Neural cell (in vitro differentiated cells): ENCODE results near the gene PTPRK. TPM values are rescaled to one million over a fixed set of nuclear protein-coding genes. Genes with fewer than 3 reads are reported as not detected.
"Not testable (repeated sequence)": the region's sequence is repeated elsewhere in the genome, so short reads cannot be mapped to it uniquely, and the experiment has no call there.

Experiments used
- H2AFZ ChIP-seq: fragments of 200-600, 300-800 bp; sonication (generic), shearing (Covaris generic); 2 replicates; pipeline ENCODE4 v1.6.0; 2014; ENCODE audit warnings: low read depth, mild to moderate bottlenecking, antibody characterized with exemption, low read length, moderate library complexity
- H3F3A ChIP-seq: fragments of 200-600 bp; shearing (Covaris generic); 2 replicates; pipeline ENCODE4 v1.6.1; 2016; ENCODE audit warnings: mild to moderate bottlenecking, moderate library complexity, mixed read lengths, antibody characterized with exemption, low read length; ENCODE audit not compliant: insufficient read depth, poor library complexity, severe bottlenecking
- H3K27ac ChIP-seq: fragments of 200-600, 300-800 bp; sonication (generic), shearing (Covaris generic); 2 replicates; pipeline ENCODE4 v1.5.1; 2014; ENCODE audit warnings: mild to moderate bottlenecking, low read length, moderate library complexity
- H3K27me3 ChIP-seq: fragments of 300-800, 200-600 bp; sonication (generic), shearing (Covaris generic); 2 replicates; pipeline ENCODE4 v1.6.0; 2014; ENCODE audit warnings: mild to moderate bottlenecking, low read depth, low read length, moderate library complexity; ENCODE audit not compliant: insufficient read depth
- H3K36me3 ChIP-seq: fragments of 300-800, 200-600 bp; sonication (generic), shearing (Covaris generic); 2 replicates; pipeline ENCODE4 v1.5.1; 2014; ENCODE audit warnings: mild to moderate bottlenecking, antibody characterized with exemption, low read length, moderate library complexity; ENCODE audit not compliant: insufficient read depth
- H3K4me2 ChIP-seq: fragments of 300-800, 200-600 bp; sonication (generic), shearing (Covaris generic); 2 replicates; pipeline ENCODE4 v1.6.0; 2014; ENCODE audit warnings: mild to moderate bottlenecking, low read length
- H3K4me3 ChIP-seq: fragments of 300-800, 200-600 bp; sonication (generic), shearing (Covaris generic); 2 replicates; pipeline ENCODE4 v1.5.1; 2014; ENCODE audit warnings: mild to moderate bottlenecking, low read length, moderate library complexity
- H3K79me2 ChIP-seq: fragments of 200-600 bp; shearing (Covaris generic); replicated peaks from 2 replicates; pipeline ENCODE4 v1.6.0; 2014; ENCODE audit warnings: mild to moderate bottlenecking, low read length, moderate library complexity; ENCODE audit not compliant: insufficient read depth
- H3K9ac ChIP-seq: fragments of 300-800, 200-600 bp; sonication (generic), shearing (Covaris generic); 2 replicates; pipeline ENCODE4 v1.6.1; 2016; ENCODE audit warnings: mild to moderate bottlenecking, low read length, mixed read lengths
- H3K9me2 ChIP-seq: fragments of 200-600 bp; shearing (Covaris generic); 2 replicates; pipeline ENCODE4 v1.6.1; 2016; ENCODE audit warnings: mild to moderate bottlenecking, low read length, mixed read lengths; ENCODE audit not compliant: insufficient read depth
- H3K9me3 ChIP-seq: fragments of 200-600, 300-800 bp; sonication (generic), shearing (Covaris generic); 2 replicates; pipeline ENCODE4 v1.6.1; 2016; ENCODE audit warnings: mild to moderate bottlenecking, mixed run types, low read length, moderate library complexity, mixed read lengths
- H4K20me1 ChIP-seq: fragments of 200-600 bp; shearing (Covaris generic); 2 replicates; pipeline ENCODE4 v1.6.1; 2016; ENCODE audit warnings: mild to moderate bottlenecking, mixed run types; ENCODE audit not compliant: insufficient read depth
- EP300 ChIP-seq: fragments of 450-650 bp; conservative IDR thresholded peaks from 2 replicates; pipeline ENCODE4 v1.6.1; 2014; ENCODE audit warnings: antibody characterized with exemption, mild to moderate bottlenecking, moderate library complexity; ENCODE audit not compliant: poor library complexity, severe bottlenecking
- EZH2 ChIP-seq: fragments of 200-600, 300-800 bp; shearing (Covaris generic), sonication (generic); IDR thresholded peaks from 2 replicates; pipeline ENCODE4 v1.6.1; 2014; ENCODE audit warnings: antibody characterized with exemption, low read length, borderline replicate concordance, mild to moderate bottlenecking; ENCODE audit not compliant: insufficient read depth, poor library complexity, severe bottlenecking
- MXI1 ChIP-seq: fragments of 450-650 bp; conservative IDR thresholded peaks from 2 replicates; pipeline ENCODE4 v1.6.1; 2014; ENCODE audit warnings: antibody characterized with exemption, mild to moderate bottlenecking; ENCODE audit not compliant: poor library complexity, severe bottlenecking
- POLR2AphosphoS5 ChIP-seq: IDR thresholded peaks from 2 replicates; pipeline ENCODE4 v1.6.1; 2012
- RAD21 ChIP-seq: fragments of 450-650 bp; conservative IDR thresholded peaks from 2 replicates; pipeline ENCODE4 v1.6.1; 2014; ENCODE audit warnings: antibody characterized with exemption, mild to moderate bottlenecking, moderate library complexity
- SMC3 ChIP-seq: fragments of 450-650 bp; conservative IDR thresholded peaks from 2 replicates; pipeline ENCODE4 v1.6.1; 2014; ENCODE audit warnings: antibody characterized with exemption, mild to moderate bottlenecking, moderate library complexity; ENCODE audit not compliant: poor library complexity
- TAF1 ChIP-seq: IDR thresholded peaks from 2 replicates; pipeline ENCODE4 v1.6.1; 2012; ENCODE audit warnings: low read depth
- polyA plus RNA-seq: library from polyadenylated mRNA; depleted of rRNA; stranded (reverse); fragments of >200 nt; gene quantifications from 2 replicates; pipeline ENCODE4 v1.2.3, GENCODE V29; 2014
- TF ChIP-seq, protein P1 (sequence below): fragments of 450-650 bp; IDR thresholded peaks from 2 replicates; pipeline ENCODE4 v1.5.1; 2014; ENCODE audit warnings: antibody characterized with exemption, mild to moderate bottlenecking, moderate library complexity; ENCODE audit not compliant: poor library complexity, severe bottlenecking
- TF ChIP-seq, protein P2 (sequence below): IDR thresholded peaks from 2 replicates; pipeline ENCODE4 v1.6.1; 2012; ENCODE audit warnings: borderline replicate concordance

The PTPRK gene
- polyA plus RNA-seq, 1 donor from 2014 or later, result 10.4 TPM

DNA sequence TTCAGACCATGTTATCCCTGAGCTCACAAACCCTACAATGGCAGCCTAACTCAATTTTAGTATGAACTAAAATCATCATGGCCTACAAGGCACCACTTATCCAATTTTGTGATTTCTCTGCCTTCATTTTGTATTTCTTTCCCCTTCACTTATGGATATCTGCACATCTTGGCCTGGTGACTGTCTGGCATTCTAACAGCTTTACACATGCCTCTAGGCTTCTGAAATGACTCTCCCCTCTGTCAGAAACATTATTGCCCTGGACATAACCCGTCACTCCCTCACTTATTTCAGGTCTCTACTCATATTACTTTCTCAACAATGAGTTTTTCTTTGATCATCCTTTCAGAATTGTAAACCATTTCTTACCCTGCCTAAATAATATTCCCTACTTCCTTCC, 530.3 kb downstream of the PTPRK start:
- no peaks in the 10 kb centered on the region for H3K9me2 ChIP-seq
- no peaks in the 10 kb centered on the region for H4K20me1 ChIP-seq
- TF ChIP-seq RAD21 (no peak), MXI1 (no peak)
- no peak overlapping the region for H3K4me3 ChIP-seq
- no peaks in the 10 kb centered on the region for H3K79me2 ChIP-seq
- no peaks in the 10 kb centered on the region for H3K27me3 ChIP-seq
- H2AFZ ChIP-seq, result no peak overlapping the region
- no peak overlapping the region for H3K9ac ChIP-seq
- H3K4me2 ChIP-seq, result no peak overlapping the region
- no peaks in the 10 kb centered on the region for H3K36me3 ChIP-seq
- no peaks in the 10 kb centered on the region for H3K9me3 ChIP-seq
- no peak overlapping the region for H3K27ac ChIP-seq
- no peaks in the 10 kb centered on the region for H3F3A ChIP-seq

DNA sequence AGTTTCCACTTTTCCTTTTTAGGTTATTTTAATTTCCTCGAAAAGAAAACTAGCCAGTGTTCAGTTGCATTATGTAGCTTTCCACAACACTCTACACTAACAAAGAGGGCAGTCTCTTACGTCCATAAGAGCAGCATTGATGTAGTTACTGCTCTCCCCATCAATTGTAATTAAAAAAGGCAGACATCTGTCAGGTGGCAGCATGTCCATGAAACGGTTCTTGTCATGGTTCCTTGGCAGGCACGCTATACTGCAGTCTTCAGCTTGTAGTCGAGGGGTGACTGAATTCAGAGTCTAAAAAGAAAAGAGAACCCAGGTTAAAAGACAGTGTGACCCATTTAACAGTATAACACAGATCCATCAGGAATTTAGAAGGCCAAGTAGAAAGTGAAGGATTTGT, 539.4 kb downstream of the PTPRK start:
- Histone ChIP-seq H2AFZ (no peak overlapping the region), H3K4me2 (no peak overlapping the region), H3K9me3 (no peaks in the 10 kb centered on the region), H3K27me3 (no peaks in the 10 kb centered on the region), H3K36me3 (no peaks in the 10 kb centered on the region), H3K79me2 (no peaks in the 10 kb centered on the region), H3K27ac (no peak overlapping the region), H3K9ac (no peak overlapping the region), H3K4me3 (no peak overlapping the region), H3K9me2 (no peaks in the 10 kb centered on the region), H4K20me1 (no peaks in the 10 kb centered on the region), H3F3A (no peaks in the 10 kb centered on the region)
- TF ChIP-seq RAD21 (no peak), MXI1 (no peak), EZH2 (no peak), TAF1 (no peak), SMC3 (no peak), EP300 (no peak), POLR2AphosphoS5 (no peak)
- TF ChIP-seq, protein P1, sequence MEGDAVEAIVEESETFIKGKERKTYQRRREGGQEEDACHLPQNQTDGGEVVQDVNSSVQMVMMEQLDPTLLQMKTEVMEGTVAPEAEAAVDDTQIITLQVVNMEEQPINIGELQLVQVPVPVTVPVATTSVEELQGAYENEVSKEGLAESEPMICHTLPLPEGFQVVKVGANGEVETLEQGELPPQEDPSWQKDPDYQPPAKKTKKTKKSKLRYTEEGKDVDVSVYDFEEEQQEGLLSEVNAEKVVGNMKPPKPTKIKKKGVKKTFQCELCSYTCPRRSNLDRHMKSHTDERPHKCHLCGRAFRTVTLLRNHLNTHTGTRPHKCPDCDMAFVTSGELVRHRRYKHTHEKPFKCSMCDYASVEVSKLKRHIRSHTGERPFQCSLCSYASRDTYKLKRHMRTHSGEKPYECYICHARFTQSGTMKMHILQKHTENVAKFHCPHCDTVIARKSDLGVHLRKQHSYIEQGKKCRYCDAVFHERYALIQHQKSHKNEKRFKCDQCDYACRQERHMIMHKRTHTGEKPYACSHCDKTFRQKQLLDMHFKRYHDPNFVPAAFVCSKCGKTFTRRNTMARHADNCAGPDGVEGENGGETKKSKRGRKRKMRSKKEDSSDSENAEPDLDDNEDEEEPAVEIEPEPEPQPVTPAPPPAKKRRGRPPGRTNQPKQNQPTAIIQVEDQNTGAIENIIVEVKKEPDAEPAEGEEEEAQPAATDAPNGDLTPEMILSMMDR, result no peak
- TF ChIP-seq, protein P2, sequence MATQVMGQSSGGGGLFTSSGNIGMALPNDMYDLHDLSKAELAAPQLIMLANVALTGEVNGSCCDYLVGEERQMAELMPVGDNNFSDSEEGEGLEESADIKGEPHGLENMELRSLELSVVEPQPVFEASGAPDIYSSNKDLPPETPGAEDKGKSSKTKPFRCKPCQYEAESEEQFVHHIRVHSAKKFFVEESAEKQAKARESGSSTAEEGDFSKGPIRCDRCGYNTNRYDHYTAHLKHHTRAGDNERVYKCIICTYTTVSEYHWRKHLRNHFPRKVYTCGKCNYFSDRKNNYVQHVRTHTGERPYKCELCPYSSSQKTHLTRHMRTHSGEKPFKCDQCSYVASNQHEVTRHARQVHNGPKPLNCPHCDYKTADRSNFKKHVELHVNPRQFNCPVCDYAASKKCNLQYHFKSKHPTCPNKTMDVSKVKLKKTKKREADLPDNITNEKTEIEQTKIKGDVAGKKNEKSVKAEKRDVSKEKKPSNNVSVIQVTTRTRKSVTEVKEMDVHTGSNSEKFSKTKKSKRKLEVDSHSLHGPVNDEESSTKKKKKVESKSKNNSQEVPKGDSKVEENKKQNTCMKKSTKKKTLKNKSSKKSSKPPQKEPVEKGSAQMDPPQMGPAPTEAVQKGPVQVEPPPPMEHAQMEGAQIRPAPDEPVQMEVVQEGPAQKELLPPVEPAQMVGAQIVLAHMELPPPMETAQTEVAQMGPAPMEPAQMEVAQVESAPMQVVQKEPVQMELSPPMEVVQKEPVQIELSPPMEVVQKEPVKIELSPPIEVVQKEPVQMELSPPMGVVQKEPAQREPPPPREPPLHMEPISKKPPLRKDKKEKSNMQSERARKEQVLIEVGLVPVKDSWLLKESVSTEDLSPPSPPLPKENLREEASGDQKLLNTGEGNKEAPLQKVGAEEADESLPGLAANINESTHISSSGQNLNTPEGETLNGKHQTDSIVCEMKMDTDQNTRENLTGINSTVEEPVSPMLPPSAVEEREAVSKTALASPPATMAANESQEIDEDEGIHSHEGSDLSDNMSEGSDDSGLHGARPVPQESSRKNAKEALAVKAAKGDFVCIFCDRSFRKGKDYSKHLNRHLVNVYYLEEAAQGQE, result no peak

DNA sequence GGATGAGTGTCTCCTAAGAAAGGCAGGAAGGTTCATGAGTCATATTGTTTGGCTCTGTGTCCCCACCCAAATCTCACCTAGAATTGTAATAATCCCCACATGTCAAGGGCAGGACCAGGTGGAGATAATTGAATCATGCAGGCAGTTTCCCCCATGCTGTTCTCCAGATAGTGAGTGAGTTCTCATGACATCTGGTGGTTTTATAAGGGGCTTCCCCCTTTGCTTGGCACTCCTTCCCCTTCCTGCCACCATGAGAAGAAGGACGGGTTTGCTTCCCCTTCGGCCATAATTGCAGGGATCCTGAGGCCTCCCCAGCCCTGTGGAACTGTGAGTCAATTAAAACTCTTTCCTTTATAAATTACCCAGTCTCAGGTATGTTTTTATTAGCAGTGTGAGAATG, 542.2 kb downstream of the PTPRK start:
- not testable (repeated sequence) for H3K9ac ChIP-seq, H3K27me3 ChIP-seq, H3K9me2 ChIP-seq, H3K9me3 ChIP-seq, H3F3A ChIP-seq, H3K27ac ChIP-seq, H3K79me2 ChIP-seq, H4K20me1 ChIP-seq, H2AFZ ChIP-seq, H3K36me3 ChIP-seq, H3K4me2 ChIP-seq, H3K4me3 ChIP-seq
